Panc1 (cell line): ENCODE measurements around the gene ALDH6A1.

Experiments used
- POLR2AphosphoS5 ChIP-seq: IDR thresholded peaks from 2 replicates; pipeline ENCODE4 v1.6.1; 2012; ENCODE audit warnings: mild to moderate bottlenecking, low read depth, low read length, moderate library complexity
- SIN3A ChIP-seq: IDR thresholded peaks from 2 replicates; pipeline ENCODE4 v1.6.1; 2012; ENCODE audit warnings: low read depth, mild to moderate bottlenecking, low read length, moderate library complexity, borderline replicate concordance; ENCODE audit not compliant: insufficient read depth
- TCF7L2 ChIP-seq: IDR thresholded peaks from 2 replicates; pipeline ENCODE4 v1.6.1; 2011; ENCODE audit warnings: mild to moderate bottlenecking, low read depth, low read length, inconsistent platforms
- TF ChIP-seq, protein P1 (sequence below): fragments of 450-650 bp; IDR thresholded peaks from 2 replicates; pipeline ENCODE4 v1.5.1; 2017; ENCODE audit warnings: mild to moderate bottlenecking
- TF ChIP-seq, protein P2 (sequence below), 2 experiments: IDR thresholded peaks; 2 replicates each; pipeline ENCODE4 v1.6.1; 2011 to 2012; ENCODE audit warnings: low read depth in 2 of 2, control low read depth in 1 of 2, low read length in 1 of 2, mild to moderate bottlenecking in 1 of 2, moderate library complexity in 1 of 2; ENCODE audit not compliant: insufficient read depth in 1 of 2

GRCh38 chr14:74081491-74081890 lies 2.8 kb downstream of the ALDH6A1 start:
- TF ChIP-seq, protein P1, sequence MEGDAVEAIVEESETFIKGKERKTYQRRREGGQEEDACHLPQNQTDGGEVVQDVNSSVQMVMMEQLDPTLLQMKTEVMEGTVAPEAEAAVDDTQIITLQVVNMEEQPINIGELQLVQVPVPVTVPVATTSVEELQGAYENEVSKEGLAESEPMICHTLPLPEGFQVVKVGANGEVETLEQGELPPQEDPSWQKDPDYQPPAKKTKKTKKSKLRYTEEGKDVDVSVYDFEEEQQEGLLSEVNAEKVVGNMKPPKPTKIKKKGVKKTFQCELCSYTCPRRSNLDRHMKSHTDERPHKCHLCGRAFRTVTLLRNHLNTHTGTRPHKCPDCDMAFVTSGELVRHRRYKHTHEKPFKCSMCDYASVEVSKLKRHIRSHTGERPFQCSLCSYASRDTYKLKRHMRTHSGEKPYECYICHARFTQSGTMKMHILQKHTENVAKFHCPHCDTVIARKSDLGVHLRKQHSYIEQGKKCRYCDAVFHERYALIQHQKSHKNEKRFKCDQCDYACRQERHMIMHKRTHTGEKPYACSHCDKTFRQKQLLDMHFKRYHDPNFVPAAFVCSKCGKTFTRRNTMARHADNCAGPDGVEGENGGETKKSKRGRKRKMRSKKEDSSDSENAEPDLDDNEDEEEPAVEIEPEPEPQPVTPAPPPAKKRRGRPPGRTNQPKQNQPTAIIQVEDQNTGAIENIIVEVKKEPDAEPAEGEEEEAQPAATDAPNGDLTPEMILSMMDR, result no peak
- TF ChIP-seq POLR2AphosphoS5, result no peak
- TF ChIP-seq SIN3A, result no peak
- TF ChIP-seq, protein P2, sequence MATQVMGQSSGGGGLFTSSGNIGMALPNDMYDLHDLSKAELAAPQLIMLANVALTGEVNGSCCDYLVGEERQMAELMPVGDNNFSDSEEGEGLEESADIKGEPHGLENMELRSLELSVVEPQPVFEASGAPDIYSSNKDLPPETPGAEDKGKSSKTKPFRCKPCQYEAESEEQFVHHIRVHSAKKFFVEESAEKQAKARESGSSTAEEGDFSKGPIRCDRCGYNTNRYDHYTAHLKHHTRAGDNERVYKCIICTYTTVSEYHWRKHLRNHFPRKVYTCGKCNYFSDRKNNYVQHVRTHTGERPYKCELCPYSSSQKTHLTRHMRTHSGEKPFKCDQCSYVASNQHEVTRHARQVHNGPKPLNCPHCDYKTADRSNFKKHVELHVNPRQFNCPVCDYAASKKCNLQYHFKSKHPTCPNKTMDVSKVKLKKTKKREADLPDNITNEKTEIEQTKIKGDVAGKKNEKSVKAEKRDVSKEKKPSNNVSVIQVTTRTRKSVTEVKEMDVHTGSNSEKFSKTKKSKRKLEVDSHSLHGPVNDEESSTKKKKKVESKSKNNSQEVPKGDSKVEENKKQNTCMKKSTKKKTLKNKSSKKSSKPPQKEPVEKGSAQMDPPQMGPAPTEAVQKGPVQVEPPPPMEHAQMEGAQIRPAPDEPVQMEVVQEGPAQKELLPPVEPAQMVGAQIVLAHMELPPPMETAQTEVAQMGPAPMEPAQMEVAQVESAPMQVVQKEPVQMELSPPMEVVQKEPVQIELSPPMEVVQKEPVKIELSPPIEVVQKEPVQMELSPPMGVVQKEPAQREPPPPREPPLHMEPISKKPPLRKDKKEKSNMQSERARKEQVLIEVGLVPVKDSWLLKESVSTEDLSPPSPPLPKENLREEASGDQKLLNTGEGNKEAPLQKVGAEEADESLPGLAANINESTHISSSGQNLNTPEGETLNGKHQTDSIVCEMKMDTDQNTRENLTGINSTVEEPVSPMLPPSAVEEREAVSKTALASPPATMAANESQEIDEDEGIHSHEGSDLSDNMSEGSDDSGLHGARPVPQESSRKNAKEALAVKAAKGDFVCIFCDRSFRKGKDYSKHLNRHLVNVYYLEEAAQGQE (IDR thresholded peaks at IDR 0.05; ENCODE audit: insufficient read depth in 1 of 2, low read depth in 2 of 2, low read length in 1 of 2), result no peak
- TF ChIP-seq TCF7L2, result no peak
